HepG2 (cell line): ENCODE results near the gene HORMAD2. TPM values are rescaled to one million over a fixed set of nuclear protein-coding genes. Genes with fewer than 3 reads are reported as not detected.

ENCODE experiments used
- DPF2 ChIP-seq: sonication (generic); formaldehyde crosslinking; IDR thresholded peaks from 2 replicates; pipeline ENCODE4 v1.4.0; 2020; ENCODE audit warnings: mild to moderate bottlenecking, low read depth, missing genetic modification reagents, borderline replicate concordance
- HNRNPK ChIP-seq: fragments of 200-400 bp; formaldehyde crosslinking; IDR thresholded peaks from 2 replicates; pipeline ENCODE4 v1.6.1; 2018; ENCODE audit warnings: low read length, low read depth, moderate library complexity, mild to moderate bottlenecking; ENCODE audit not compliant: poor library complexity, severe bottlenecking
- MED8 ChIP-seq: sonication (generic); formaldehyde crosslinking; IDR thresholded peaks from 2 replicates; pipeline ENCODE4 v1.8.1; 2023; ENCODE audit warnings: mild to moderate bottlenecking, missing genetic modification reagents; ENCODE audit not compliant: insufficient replicate concordance
- NFATC3 ChIP-seq: sonication (generic); formaldehyde crosslinking; IDR thresholded peaks from 2 replicates; pipeline ENCODE4 v1.5.1; 2020; ENCODE audit warnings: mild to moderate bottlenecking, missing genetic modification reagents
- PCBP1 ChIP-seq: fragments of 200-400 bp; formaldehyde crosslinking; IDR thresholded peaks from 2 replicates; pipeline ENCODE4 v1.6.1; 2017; ENCODE audit warnings: mild to moderate bottlenecking, low read depth, low read length, borderline replicate concordance
- PHB2 ChIP-seq: fragments of 450-650 bp; IDR thresholded peaks from 2 replicates; pipeline ENCODE4 v1.6.1; 2018; ENCODE audit not compliant: partially characterized antibody
- RFX5 ChIP-seq: IDR thresholded peaks from 2 replicates; pipeline ENCODE4 v1.6.1; 2011; ENCODE audit warnings: low read depth, low read length, improper control_type of control experiment
- SATB2 ChIP-seq: sonication (generic); formaldehyde crosslinking; IDR thresholded peaks from 2 replicates; pipeline ENCODE4 v1.5.0; 2020; ENCODE audit warnings: missing genetic modification reagents
- ZBTB34 ChIP-seq: sonication (generic); formaldehyde crosslinking; IDR thresholded peaks from 2 replicates; pipeline ENCODE4 v1.8.0; 2022; ENCODE audit warnings: mild to moderate bottlenecking, missing genetic modification reagents
- ZMYM2 ChIP-seq: sonication (generic); formaldehyde crosslinking; IDR thresholded peaks from 2 replicates; pipeline ENCODE4 v1.8.0; 2022; ENCODE audit warnings: mild to moderate bottlenecking, missing genetic modification reagents
- ZNF136 ChIP-seq: sonication (generic); formaldehyde crosslinking; IDR thresholded peaks from 2 replicates; pipeline ENCODE4 v1.8.1; 2022; ENCODE audit warnings: low read depth, mild to moderate bottlenecking, moderate library complexity, missing genetic modification reagents
- ZNF556 ChIP-seq: sonication (generic); formaldehyde crosslinking; IDR thresholded peaks from 2 replicates; pipeline ENCODE4 v1.4.0; 2020; ENCODE audit warnings: mild to moderate bottlenecking, missing genetic modification reagents, borderline replicate concordance
- ZNF816 ChIP-seq: sonication (generic); formaldehyde crosslinking; IDR thresholded peaks from 2 replicates; pipeline ENCODE4 v1.8.0; 2022; ENCODE audit warnings: missing genetic modification reagents, mild to moderate bottlenecking, borderline replicate concordance
- ZSCAN21 ChIP-seq: sonication (generic); formaldehyde crosslinking; IDR thresholded peaks from 2 replicates; pipeline ENCODE4 v1.8.0; 2022; ENCODE audit warnings: mild to moderate bottlenecking, missing genetic modification reagents, moderate library complexity, borderline replicate concordance
- polyA plus RNA-seq, 8 experiments: library from polyadenylated mRNA; depleted of rRNA in 3 of 8; stranded (reverse) in 7 of 8; unstranded in 1 of 8; fragments of >200 nt; fragmentation: Illumina TruSeq in 4 of 8; extraction: Trizol in 4 of 8; gene quantifications; 2 replicates each; pipeline versions ENCODE4 v1.2.1 to v1.2.3, GENCODE V29; 2011 to 2016; ENCODE audit warnings: low read depth in 4 of 8, missing spikeins in 1 of 8, mixed read lengths in 1 of 8; ENCODE audit not compliant: insufficient read depth in 1 of 8
- total RNA-seq, 5 experiments: library from RNA; depleted of rRNA; stranded (reverse); fragments of >200 nt; fragmentation: Illumina TruSeq; extraction: Trizol; gene quantifications; 2 replicates each; pipeline ENCODE4 v1.2.3, GENCODE V29; 2016; ENCODE audit warnings: low read depth in 1 of 5
- TF ChIP-seq, protein P1 (sequence below): sonication (generic); formaldehyde crosslinking; IDR thresholded peaks from 2 replicates; pipeline ENCODE4 v1.4.0; 2020; ENCODE audit warnings: mild to moderate bottlenecking, missing genetic modification reagents
- TF ChIP-seq, protein P2 (sequence below): IDR thresholded peaks from 2 replicates; pipeline ENCODE4 v1.6.1; 2016
- TF ChIP-seq, protein P3 (sequence below): sonication (generic); formaldehyde crosslinking; IDR thresholded peaks from 2 replicates; pipeline ENCODE4 v1.4.0; 2020; ENCODE audit warnings: mild to moderate bottlenecking, missing genetic modification reagents
- TF ChIP-seq, protein P4 (sequence below): sonication (generic); formaldehyde crosslinking; IDR thresholded peaks from 2 replicates; pipeline ENCODE4 v1.4.0; 2020; ENCODE audit warnings: mild to moderate bottlenecking, missing genetic modification reagents

HORMAD2 gene
- total and polyA plus RNA-seq, 2 of the 13 experiments (the other 11 are each of a cell fraction or from before 2014, with no cell fraction given) = not detected

DNA sequence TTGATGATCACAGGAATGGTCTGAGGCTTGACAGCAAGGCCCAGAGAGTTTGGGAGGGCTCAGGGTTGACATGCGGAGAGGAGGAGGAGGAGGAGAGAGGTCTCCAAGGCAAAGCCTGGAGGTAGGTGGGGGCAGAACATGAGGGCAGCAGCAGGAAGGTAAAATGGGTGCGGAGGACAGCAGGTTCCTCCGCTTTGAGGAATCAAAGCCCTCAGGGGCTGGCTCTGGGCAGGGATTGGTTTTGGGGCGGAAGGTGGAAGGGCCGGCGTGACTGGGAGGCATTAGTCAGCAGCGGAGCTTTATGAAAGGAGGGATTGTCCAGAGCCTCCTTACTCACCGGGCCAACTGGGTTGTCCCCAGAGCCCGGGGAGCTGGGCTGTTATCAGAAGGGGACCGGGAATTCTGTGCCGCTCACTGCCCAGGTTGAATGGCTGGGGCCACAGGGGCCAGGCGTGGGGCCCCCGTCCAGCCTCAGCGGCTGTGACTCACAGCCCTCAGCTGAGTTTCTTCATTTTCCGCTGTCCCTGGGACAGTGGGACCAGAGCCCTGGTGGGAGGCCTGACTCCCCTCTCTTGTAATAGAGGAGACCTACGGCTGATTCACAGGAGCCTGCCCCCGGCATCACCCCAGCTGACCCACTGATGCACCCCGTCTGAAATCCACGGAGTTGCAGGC lies 130.1 kb downstream of the HORMAD2 start (continued):
- TF ChIP-seq, protein P1, sequence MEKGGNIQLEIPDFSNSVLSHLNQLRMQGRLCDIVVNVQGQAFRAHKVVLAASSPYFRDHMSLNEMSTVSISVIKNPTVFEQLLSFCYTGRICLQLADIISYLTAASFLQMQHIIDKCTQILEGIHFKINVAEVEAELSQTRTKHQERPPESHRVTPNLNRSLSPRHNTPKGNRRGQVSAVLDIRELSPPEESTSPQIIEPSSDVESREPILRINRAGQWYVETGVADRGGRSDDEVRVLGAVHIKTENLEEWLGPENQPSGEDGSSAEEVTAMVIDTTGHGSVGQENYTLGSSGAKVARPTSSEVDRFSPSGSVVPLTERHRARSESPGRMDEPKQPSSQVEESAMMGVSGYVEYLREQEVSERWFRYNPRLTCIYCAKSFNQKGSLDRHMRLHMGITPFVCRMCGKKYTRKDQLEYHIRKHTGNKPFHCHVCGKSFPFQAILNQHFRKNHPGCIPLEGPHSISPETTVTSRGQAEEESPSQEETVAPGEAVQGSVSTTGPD (CRISPR knock-in tag) = no peak
- TF ChIP-seq ZNF136 (no peak), ZNF816 (no peak), PHB2 (no peak), DPF2 (CRISPR knock-in tag) (no peak), MED8 (CRISPR knock-in tag) (no peak), SATB2 (CRISPR knock-in tag) (no peak), RFX5 (no peak), ZMYM2 (CRISPR knock-in tag) (no peak), ZSCAN21 (CRISPR knock-in tag) (no peak), NFATC3 (CRISPR knock-in tag) (no peak), ZNF556 (CRISPR knock-in tag) (no peak), HNRNPK (no peak), ZBTB34 (CRISPR knock-in tag) (no peak), PCBP1 (no peak)
- TF ChIP-seq, protein P2, sequence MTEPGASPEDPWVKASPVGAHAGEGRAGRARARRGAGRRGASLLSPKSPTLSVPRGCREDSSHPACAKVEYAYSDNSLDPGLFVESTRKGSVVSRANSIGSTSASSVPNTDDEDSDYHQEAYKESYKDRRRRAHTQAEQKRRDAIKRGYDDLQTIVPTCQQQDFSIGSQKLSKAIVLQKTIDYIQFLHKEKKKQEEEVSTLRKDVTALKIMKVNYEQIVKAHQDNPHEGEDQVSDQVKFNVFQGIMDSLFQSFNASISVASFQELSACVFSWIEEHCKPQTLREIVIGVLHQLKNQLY (CRISPR knock-in tag) = no peak
- TF ChIP-seq, protein P3, sequence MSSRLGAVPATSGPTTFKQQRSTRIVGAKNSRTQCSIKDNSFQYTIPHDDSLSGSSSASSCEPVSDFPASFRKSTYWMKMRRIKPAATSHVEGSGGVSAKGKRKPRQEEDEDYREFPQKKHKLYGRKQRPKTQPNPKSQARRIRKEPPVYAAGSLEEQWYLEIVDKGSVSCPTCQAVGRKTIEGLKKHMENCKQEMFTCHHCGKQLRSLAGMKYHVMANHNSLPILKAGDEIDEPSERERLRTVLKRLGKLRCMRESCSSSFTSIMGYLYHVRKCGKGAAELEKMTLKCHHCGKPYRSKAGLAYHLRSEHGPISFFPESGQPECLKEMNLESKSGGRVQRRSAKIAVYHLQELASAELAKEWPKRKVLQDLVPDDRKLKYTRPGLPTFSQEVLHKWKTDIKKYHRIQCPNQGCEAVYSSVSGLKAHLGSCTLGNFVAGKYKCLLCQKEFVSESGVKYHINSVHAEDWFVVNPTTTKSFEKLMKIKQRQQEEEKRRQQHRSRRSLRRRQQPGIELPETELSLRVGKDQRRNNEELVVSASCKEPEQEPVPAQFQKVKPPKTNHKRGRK (CRISPR knock-in tag) = no peak
- TF ChIP-seq, protein P4, sequence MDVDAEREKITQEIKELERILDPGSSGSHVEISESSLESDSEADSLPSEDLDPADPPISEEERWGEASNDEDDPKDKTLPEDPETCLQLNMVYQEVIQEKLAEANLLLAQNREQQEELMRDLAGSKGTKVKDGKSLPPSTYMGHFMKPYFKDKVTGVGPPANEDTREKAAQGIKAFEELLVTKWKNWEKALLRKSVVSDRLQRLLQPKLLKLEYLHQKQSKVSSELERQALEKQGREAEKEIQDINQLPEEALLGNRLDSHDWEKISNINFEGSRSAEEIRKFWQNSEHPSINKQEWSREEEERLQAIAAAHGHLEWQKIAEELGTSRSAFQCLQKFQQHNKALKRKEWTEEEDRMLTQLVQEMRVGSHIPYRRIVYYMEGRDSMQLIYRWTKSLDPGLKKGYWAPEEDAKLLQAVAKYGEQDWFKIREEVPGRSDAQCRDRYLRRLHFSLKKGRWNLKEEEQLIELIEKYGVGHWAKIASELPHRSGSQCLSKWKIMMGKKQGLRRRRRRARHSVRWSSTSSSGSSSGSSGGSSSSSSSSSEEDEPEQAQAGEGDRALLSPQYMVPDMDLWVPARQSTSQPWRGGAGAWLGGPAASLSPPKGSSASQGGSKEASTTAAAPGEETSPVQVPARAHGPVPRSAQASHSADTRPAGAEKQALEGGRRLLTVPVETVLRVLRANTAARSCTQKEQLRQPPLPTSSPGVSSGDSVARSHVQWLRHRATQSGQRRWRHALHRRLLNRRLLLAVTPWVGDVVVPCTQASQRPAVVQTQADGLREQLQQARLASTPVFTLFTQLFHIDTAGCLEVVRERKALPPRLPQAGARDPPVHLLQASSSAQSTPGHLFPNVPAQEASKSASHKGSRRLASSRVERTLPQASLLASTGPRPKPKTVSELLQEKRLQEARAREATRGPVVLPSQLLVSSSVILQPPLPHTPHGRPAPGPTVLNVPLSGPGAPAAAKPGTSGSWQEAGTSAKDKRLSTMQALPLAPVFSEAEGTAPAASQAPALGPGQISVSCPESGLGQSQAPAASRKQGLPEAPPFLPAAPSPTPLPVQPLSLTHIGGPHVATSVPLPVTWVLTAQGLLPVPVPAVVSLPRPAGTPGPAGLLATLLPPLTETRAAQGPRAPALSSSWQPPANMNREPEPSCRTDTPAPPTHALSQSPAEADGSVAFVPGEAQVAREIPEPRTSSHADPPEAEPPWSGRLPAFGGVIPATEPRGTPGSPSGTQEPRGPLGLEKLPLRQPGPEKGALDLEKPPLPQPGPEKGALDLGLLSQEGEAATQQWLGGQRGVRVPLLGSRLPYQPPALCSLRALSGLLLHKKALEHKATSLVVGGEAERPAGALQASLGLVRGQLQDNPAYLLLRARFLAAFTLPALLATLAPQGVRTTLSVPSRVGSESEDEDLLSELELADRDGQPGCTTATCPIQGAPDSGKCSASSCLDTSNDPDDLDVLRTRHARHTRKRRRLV (CRISPR knock-in tag) = no peak
